Astrocyte of the spinal cord (primary cell): Measurements from ENCODE around the gene PTPRC.

Source experiments
- DNase-seq: peaks from one replicate; pipeline ENCODE4 v3.0.0; 2011; ENCODE audit warnings: low read depth, low spot score
- H3K4me3 ChIP-seq: 2 replicates; pipeline ENCODE4 v1.5.1; 2011; ENCODE audit warnings: low read depth, mild to moderate bottlenecking, low read length, moderate library complexity
- CTCF ChIP-seq: IDR thresholded peaks from 2 replicates; pipeline ENCODE4 v1.5.1; 2012; ENCODE audit warnings: low read depth, mild to moderate bottlenecking, low read length, inconsistent platforms
- in situ Hi-C: cut with HindIII; loops from 2 replicates; pipeline ENCODE4 v1.10.0; 2017; ENCODE audit warnings: low sequenced_read_pairs

The PTPRC gene

GRCh38 chr1:198657550-198658064, 18.8 kb downstream of the PTPRC start:
- TF ChIP-seq CTCF: no peak
- in situ Hi-C loops: no loop called here
- H3K4me3 ChIP-seq: no peak overlapping the region
- DNase-seq: peak; percentile 96

GRCh38 chr1:198660341-198661261, 21.8 kb downstream of the PTPRC start:
- TF ChIP-seq CTCF: no peak
- no peak for DNase-seq
- in situ Hi-C loops: no loop called here
- H3K4me3 ChIP-seq: no peak overlapping the region

- no peak overlapping the region for H3K4me3 ChIP-seq
- in situ Hi-C loops: no loop called here
- no peak for TF ChIP-seq CTCF
- DNase-seq: no peak
Measured at GRCh38 chr1:198662821-198663220, 24.0 kb downstream of the PTPRC start.

- in situ Hi-C loops: no loop called here
- no peak overlapping the region for H3K4me3 ChIP-seq
- no peak for DNase-seq
- TF ChIP-seq CTCF: no peak
Measured at GRCh38 chr1:198664068-198664788, 25.4 kb downstream of the PTPRC start.

GRCh38 chr1:198667186-198667585, 28.3 kb downstream of the PTPRC start:
- in situ Hi-C loops: no loop called here
- TF ChIP-seq CTCF: no peak
- no peak overlapping the region for H3K4me3 ChIP-seq
- DNase-seq: no peak

- TF ChIP-seq CTCF: no peak
- H3K4me3 ChIP-seq: no peak overlapping the region
- in situ Hi-C loops: no loop called here
- DNase-seq: no peak
Measured at GRCh38 chr1:198667807-198668206, 29.0 kb downstream of the PTPRC start.
